Activated CD4-positive, alpha-beta T cell treated with anti-CD3 and anti-CD28 coated beads for 36 hours (primary cell): ENCODE results near the gene MVD. TPM values are rescaled to one million over a fixed set of nuclear protein-coding genes. Genes with fewer than 3 reads are reported as not detected.

Source experiments
- ATAC-seq: fragments of 200-7000 bp; cut with Tn5 transposase; one replicate; pipeline ENCODE4 v1.10.0; 2021; ENCODE audit warnings: mild to moderate bottlenecking, moderate library complexity
- CTCF ChIA-PET: fragments of 350-600 bp; sonication (Branson Sonifier 250); formaldehyde crosslinking; loops from one replicate; lab custom pipeline; 2021; ENCODE audit warnings: antibody characterized with exemption; lab: Charles Lee
- POLR2A ChIA-PET: fragments of 350-600 bp; sonication (Branson Sonifier 250); formaldehyde crosslinking; loops from one replicate; lab custom pipeline; 2021; ENCODE audit warnings: antibody characterized with exemption, inconsistent platforms; lab: Charles Lee
- DNase-seq: peaks from one replicate; pipeline ENCODE4 v3.0.0-alpha.2; 2020
- H3K27ac Mint-ChIP-seq: one replicate; pipeline ENCODE4 v1.8.0; 2021; ENCODE audit warnings: mixed read lengths
- H3K27me3 Mint-ChIP-seq: one replicate; pipeline ENCODE4 v1.8.0; 2021; ENCODE audit warnings: mixed read lengths
- H3K36me3 Mint-ChIP-seq: one replicate; pipeline ENCODE4 v1.8.0; 2021; ENCODE audit warnings: low read depth, mixed read lengths
- H3K4me1 Mint-ChIP-seq: one replicate; pipeline ENCODE4 v1.8.0; 2021; ENCODE audit warnings: mixed read lengths
- H3K4me3 Mint-ChIP-seq: one replicate; pipeline ENCODE4 v1.8.0; 2021; ENCODE audit warnings: mild to moderate bottlenecking, moderate library complexity, mixed read lengths
- H3K9me3 Mint-ChIP-seq: one replicate; pipeline ENCODE4 v1.8.0; 2021; ENCODE audit warnings: low read depth, mixed read lengths
- intact Hi-C, 2 experiments: fragments of 100-400 bp; cut with DNase I in 1 of 2; cut with micrococcal nuclease in 1 of 2; formaldehyde crosslinking; loops; one replicate each; pipeline versions ENCODE4 v1.14.2 to v1.15.1; 2022 to 2024; cut with DNase I, micrococcal nuclease
- total RNA-seq, 2 experiments: library from RNA; stranded (reverse); gene quantifications; one replicate each; pipeline ENCODE4 v1.2.3, GENCODE V29; 2021

Gene MVD
- total RNA-seq, 2 experiments from 2014 or later, result 62.8 to 81.1 TPM

DNA sequence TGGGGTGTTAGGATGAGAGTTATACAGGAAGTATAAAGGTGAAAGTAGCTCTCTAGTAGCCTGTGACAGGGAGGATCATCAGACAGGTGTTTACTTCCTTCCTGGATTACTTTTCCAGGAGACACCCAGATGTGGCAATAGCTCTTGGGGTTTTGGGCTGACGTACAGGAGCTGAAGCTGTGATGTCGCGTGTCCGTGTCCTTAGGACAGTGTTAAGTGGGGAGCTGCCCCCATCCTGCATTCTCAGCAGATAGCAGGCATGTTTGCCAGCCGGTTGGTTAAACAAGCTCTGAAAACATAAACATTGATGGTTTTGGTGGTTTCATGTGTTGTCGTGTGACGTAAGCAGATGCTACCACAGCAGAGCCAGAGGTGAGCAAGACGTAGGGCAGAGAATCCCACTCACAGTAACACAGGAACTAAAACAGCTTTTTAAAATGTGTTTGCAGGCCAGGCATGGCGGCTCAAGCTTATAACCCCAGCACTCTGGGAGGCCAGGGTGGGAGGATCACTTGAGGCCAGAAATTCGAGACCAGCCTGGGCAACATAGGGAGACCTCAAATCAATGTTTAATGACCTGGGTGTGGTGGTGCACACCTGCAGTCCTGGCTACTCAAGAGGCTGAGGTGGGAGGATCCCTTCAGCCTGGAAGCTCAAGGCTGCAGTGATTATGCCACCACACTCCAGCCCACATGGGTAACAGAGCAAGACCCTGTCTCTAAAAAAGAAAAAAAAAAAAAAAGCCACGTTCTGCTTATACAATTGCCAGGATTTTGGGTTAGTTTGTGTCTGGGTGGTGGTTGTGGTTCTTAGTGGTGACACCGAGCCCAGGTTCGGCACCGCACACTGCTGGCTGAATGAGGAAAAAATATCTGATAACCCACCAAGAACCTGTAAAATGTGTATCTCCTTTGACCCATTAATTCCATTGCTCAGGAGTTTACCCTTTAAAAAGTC, 42.8 kb downstream of the MVD start:
- H3K36me3 Mint-ChIP-seq, result peaks cover 24% of the 10 kb centered on the region
- peak overlapping the region; percentile 67 for H3K27ac Mint-ChIP-seq
- intact Hi-C loops, result loop anchor here (1.0 to 5.0 kb wide), 2 partner anchors 28 to 38 kb away; no protein-coding TSS in a partner anchor
- H3K4me1 Mint-ChIP-seq, result peaks cover 20% of the 10 kb centered on the region
- H3K27me3 Mint-ChIP-seq, result no peaks in the 10 kb centered on the region
- ChIA-PET POLR2A (interaction anchor here (0.6 to 0.7 kb wide), 2 partner anchors 28 to 170 kb away, joined by 3 to 5 read pairs; no protein-coding TSS in a partner anchor), CTCF (interaction anchor here (0.9 to 2.1 kb wide), 4 partner anchors 11 to 84 kb away, joined by 3 to 7 read pairs (median 4); partner anchors contain the start of gene ZC3H18)
- H3K4me3 Mint-ChIP-seq, result no peak overlapping the region
- H3K9me3 Mint-ChIP-seq, result no peaks in the 10 kb centered on the region
- ATAC-seq, result peak; percentile 82
- peak; percentile 62 for DNase-seq

DNA sequence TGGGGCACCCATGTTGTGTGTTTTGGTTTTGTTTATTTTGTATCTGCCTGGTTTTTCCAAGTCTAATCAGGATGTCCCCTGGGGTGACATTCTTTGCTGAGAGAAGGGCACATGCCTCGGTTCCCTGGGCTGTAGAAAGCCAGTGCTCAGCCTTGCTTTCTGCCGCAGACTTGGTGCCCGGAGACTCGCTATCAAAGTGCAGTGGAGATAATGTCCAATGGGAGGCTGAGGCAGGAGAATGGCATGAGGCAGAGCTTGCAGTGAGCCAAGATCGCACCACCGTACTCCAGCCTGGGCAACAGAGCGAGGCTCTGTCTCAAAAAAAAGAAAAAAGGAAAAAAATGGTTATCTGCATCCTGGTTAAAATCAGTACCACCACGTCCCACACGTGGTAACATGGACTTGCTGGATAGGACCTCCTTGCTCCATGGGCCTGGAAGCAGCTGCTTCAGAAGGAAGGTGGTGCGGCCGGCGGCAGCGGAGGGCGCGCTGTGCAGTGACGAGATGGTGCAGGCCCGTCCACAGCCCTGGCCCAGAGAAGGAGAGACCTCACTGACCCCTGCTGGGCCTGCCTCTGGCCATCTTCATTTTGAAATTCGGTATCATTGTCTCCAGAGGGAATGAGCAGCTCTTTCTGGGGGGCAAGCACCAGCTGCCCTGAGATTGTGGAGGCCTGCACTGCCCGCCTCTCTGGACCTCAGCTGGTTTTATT, 43.8 kb downstream of the MVD start:
- Mint-ChIP-seq H3K27ac (peak overlapping the region; percentile 24), H3K27me3 (no peaks in the 10 kb centered on the region), H3K9me3 (no peaks in the 10 kb centered on the region), H3K4me1 (peaks cover 16% of the 10 kb centered on the region), H3K36me3 (peaks cover 29% of the 10 kb centered on the region), H3K4me3 (no peak overlapping the region)
- no peak for ATAC-seq
- no peak for DNase-seq
- ChIA-PET POLR2A (interaction anchor here (0.6 kb wide), 1 partner anchor 171 kb away, joined by 3 read pairs; no protein-coding TSS in a partner anchor), CTCF (interaction anchor here (0.9 to 2.1 kb wide), 3 partner anchors 10 to 63 kb away, joined by 3 to 7 read pairs (median 4); partner anchors contain the start of gene ZC3H18)
- intact Hi-C loops, result no loop called here

DNA sequence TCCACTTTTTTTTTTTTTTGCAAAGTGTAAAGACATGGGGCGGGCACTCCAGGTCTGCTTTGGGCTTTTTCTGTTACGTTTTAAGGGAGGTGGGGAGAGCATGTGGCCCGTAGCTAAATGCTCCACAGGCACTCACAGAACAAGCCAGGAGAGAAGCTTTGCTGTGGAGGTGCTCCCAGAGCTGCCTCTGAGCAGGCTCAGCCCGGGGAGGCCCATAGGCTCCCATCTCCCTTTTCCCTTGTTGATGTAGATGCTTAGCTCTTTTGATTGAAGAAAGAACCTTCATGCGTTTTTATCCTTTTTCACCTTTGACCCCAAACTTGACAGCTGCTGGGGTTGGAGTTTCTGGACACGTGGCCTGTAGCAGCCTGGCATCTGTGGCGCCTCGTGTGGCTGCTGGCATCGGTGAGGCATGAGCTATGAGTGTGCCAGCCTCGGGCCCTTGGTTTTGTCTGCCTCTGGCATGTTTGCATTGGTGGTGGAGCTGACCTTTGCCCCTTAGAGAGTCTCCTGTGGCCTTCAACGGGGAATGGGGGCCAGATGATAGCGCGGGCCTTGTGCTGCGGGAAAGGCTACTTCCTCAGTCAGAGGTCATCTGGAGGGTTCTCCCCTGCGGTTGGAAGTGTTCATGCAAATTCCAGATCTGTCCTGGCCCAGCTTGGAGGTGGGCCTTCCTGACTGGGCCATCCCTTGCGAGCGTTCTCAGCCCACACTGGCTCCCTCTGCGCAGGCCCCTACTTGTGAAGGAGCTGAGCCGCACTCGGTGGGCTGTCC, 44.5 kb downstream of the MVD start:
- intact Hi-C loops, result no loop called here
- ChIA-PET CTCF (interaction anchor here (2.1 kb wide), 1 partner anchor 48 kb away, joined by 7 read pairs; the partner anchor contains the start of gene ZC3H18), POLR2A (interaction anchor here (0.6 kb wide), 1 partner anchor 48 kb away, joined by 3 read pairs; the partner anchor contains the start of gene ZC3H18)
- no peaks in the 10 kb centered on the region for H3K27me3 Mint-ChIP-seq
- H3K36me3 Mint-ChIP-seq, result peaks cover 27% of the 10 kb centered on the region
- peaks cover 16% of the 10 kb centered on the region for H3K4me1 Mint-ChIP-seq
- ATAC-seq (no peak), DNase-seq (no peak)
- H3K9me3 Mint-ChIP-seq, result no peaks in the 10 kb centered on the region
- H3K27ac Mint-ChIP-seq, result peak overlapping the region; percentile 24
- H3K4me3 Mint-ChIP-seq, result no peak overlapping the region

DNA sequence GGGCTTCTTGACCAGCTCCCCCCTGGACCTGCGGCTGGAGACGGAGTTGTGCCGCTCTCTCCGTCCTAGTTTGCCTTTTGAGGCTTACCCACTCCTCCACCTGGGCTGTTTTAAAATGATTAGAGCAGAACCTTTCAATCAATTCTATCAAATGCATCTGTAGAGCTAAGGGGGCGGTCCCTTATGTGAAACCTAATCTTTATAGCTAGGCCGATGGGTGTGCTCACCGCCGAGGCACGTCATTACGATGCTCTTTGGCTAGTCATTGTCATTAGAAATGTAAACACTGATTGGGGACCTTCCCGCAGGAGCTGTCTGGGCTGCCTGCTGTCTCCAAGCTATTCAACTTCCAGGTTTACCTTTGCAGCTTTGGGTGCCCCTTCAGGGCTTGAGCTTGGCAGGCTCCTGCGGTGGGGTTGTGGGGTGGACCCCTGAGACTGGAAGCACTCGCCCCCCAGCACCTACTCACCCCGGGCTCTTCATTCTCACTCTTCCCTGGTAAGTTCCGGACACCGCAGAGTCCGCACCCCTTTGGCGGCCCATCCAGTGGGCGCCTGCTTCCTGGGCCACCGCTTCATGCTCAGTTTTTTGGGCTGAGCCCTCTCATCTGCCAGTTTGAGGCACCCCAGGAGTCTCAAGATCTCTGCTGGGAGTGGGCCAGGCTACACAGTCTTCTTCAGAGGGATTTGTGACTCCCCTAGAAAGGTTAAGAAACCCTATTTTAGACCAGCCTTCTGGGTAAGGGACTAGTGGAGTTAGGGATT, 45.4 kb downstream of the MVD start:
- CTCF ChIA-PET, result interaction anchor here (1.7 kb wide), 1 partner anchor 9 kb away, joined by 11 read pairs; no protein-coding TSS in a partner anchor
- Mint-ChIP-seq H3K4me1 (peaks cover 16% of the 10 kb centered on the region), H3K4me3 (no peak overlapping the region), H3K27me3 (no peaks in the 10 kb centered on the region), H3K9me3 (no peaks in the 10 kb centered on the region), H3K36me3 (peaks cover 22% of the 10 kb centered on the region), H3K27ac (no peak overlapping the region)
- POLR2A ChIA-PET, result no interaction called here
- no peak for DNase-seq
- no peak for ATAC-seq
- intact Hi-C loops, result no loop called here

DNA sequence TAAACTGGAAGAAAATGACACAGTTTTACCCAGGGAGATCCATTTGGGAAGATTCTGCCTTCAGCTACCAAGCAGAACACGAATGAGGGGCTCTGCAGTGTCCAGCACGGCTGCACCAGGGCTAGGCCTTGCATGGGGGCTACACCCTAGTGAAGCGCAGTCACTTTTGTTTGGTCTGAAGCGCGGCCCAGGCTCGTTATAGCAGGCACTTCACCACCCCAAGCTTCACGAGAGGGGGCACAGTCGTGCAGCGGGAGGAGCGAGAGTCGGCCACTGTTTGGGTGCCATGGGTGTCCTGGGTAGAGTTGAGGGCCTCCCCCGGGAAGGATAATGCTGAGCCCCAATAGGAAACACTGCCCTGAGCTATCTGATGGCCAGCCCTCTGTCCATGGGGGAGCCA, 46.2 kb downstream of the MVD start:
- peaks cover 18% of the 10 kb centered on the region for H3K36me3 Mint-ChIP-seq
- ChIA-PET CTCF (interaction anchor here (1.7 kb wide), 1 partner anchor 9 kb away, joined by 11 read pairs; no protein-coding TSS in a partner anchor), POLR2A (no interaction called here)
- intact Hi-C loops, result no loop called here
- H3K27me3 Mint-ChIP-seq, result no peaks in the 10 kb centered on the region
- no peaks in the 10 kb centered on the region for H3K9me3 Mint-ChIP-seq
- H3K4me3 Mint-ChIP-seq, result no peak overlapping the region
- peaks cover 16% of the 10 kb centered on the region for H3K4me1 Mint-ChIP-seq
- ATAC-seq (no peak), DNase-seq (no peak)
- no peak overlapping the region for H3K27ac Mint-ChIP-seq

DNA sequence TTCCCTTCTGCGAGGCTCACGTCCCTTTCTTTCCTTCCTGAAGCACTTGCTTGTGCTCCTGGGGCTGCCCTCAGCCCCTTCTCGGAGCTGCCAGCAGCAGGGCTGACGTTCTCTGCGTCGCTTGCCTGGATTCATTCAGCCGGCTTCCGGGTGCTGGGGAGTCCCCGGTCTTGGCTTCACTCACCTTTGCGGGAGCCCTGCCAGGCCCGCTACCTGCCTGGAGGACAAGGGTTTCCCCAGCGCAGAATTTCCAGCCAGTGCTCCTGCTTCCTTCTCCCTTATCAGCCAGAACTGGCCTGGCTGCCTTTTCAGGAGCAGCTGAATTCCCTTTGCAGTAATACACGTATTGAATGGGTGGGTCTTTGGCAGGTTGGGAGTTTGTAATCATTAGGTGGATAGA, 46.6 kb downstream of the MVD start:
- Mint-ChIP-seq H3K27ac (no peak overlapping the region), H3K27me3 (no peaks in the 10 kb centered on the region), H3K36me3 (peaks cover 18% of the 10 kb centered on the region), H3K4me3 (no peak overlapping the region), H3K9me3 (no peaks in the 10 kb centered on the region), H3K4me1 (peaks cover 16% of the 10 kb centered on the region)
- CTCF ChIA-PET, result interaction anchor here (1.7 kb wide), 1 partner anchor 10 kb away, joined by 11 read pairs; no protein-coding TSS in a partner anchor
- ATAC-seq (no peak), DNase-seq (no peak)
- intact Hi-C loops, result no loop called here
- POLR2A ChIA-PET, result no interaction called here

DNA sequence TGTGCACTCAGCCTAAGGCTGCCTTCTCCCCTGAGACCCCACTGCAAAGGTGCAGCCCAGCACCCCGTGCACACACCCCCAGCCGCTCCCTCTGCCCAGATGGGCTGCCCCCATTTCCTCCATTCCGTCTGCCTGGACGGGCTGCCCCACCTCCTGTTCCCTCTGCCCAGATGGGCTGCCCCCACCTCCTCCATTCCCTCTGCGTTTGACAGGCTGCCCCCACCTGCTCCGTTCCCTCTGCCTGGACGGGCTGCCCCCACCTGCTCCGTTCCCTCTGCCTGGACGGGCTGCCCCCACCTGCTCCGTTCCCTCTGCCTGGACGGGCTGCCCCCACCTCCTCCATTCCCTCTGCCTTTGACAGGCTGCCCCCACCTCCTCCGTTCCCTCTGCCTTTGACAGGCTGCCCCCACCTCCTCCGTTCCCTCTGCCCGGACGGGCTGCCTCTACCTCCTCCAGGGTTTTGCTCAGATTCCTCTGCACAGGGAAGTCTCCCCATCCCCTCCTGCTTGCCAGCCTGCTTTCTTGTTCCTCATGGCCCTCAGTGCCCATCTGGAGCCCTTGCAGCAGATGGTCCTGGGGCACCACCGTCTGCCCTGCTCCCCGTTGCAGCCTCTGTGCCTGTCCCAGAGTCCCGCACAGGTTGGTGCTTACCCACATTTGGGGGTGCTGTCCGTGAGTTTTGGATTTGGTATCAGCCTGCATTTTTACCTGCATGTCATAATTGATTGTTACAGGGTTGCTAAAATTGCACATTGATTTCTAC, 47.9 kb downstream of the MVD start:
- ChIA-PET POLR2A (no interaction called here), CTCF (no interaction called here)
- Mint-ChIP-seq H3K36me3 (peaks cover 21% of the 10 kb centered on the region), H3K9me3 (no peaks in the 10 kb centered on the region), H3K4me1 (peaks cover 11% of the 10 kb centered on the region), H3K27ac (no peak overlapping the region), H3K27me3 (no peaks in the 10 kb centered on the region), H3K4me3 (no peak overlapping the region)
- ATAC-seq (no peak), DNase-seq (no peak)
- intact Hi-C loops, result no loop called here

DNA sequence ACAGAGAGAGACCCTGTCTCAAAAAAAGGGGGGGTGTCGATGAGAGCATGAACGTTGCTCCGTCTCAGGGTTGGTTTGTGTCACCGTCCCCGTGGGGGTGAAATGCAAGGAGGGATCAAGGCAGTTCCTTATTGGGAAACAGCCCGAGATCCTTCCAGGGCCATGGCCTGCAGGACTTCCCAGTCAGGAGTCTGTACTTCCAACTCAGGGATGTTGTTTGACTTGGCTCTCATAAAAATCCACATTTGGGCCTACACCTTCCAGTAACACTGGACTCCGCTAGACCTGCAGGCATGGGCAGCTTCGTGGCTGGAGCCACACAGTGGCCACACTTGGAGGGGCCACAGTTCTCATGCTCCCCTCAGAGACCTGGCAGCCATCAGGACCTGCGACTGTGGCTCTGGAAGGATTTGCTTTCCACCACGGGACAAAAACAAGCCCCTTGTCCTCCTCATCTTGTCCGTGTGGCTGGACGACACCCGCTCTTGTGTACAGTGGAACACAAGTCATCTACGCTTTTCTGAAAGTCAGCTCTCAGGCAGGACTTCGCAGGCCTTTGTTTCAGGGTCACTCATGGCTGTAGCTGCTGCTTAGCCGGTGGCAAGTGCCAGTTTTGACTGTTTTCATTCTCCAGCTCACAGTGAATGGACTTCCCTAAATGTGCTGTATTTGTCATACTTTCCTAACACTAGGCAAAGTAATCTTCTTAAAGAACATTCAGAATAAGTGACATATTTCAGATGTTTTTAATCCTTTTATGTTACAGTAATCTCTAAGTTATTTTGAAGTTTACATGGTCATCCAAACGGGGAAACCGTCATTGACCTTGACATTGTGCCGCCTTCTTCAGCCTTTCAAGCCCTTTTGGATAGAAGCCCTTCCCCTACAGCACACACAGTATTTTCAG, 48.7 kb downstream of the MVD start:
- Mint-ChIP-seq H3K36me3 (peaks cover 22% of the 10 kb centered on the region), H3K9me3 (no peaks in the 10 kb centered on the region), H3K4me3 (no peak overlapping the region), H3K4me1 (peaks cover 4% of the 10 kb centered on the region), H3K27me3 (no peaks in the 10 kb centered on the region), H3K27ac (no peak overlapping the region)
- ChIA-PET CTCF (interaction anchor here (0.5 kb wide), 1 partner anchor 433 kb away, joined by 6 read pairs; no protein-coding TSS in a partner anchor), POLR2A (no interaction called here)
- ATAC-seq (no peak), DNase-seq (no peak)
- intact Hi-C loops, result no loop called here

DNA sequence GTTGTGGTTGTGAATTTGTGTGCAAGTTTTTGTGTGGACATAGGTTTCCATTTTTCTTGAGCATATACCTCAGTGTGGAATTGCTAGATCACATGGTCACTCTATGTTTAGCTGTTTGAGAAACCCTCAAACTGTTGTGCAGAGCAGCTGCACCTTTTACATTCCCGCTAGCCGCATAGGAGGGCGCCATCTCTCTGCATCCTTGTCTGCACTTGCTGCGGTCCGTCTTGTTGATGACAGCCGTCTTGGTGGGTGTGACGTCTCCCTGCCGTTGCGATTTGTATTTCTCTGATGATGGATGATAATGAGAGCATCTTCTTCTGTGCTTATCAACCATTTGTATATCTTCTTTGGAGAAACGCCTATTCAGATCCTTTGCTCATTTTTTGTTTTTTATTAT, 49.6 kb downstream of the MVD start:
- DNase-seq (no peak), ATAC-seq (no peak)
- no peak overlapping the region for H3K27ac Mint-ChIP-seq
- H3K27me3 Mint-ChIP-seq, result no peaks in the 10 kb centered on the region
- intact Hi-C loops, result no loop called here
- no peak overlapping the region for H3K4me3 Mint-ChIP-seq
- peaks cover 23% of the 10 kb centered on the region for H3K36me3 Mint-ChIP-seq
- no peaks in the 10 kb centered on the region for H3K9me3 Mint-ChIP-seq
- CTCF ChIA-PET, result interaction anchor here (0.5 kb wide), 1 partner anchor 434 kb away, joined by 6 read pairs; no protein-coding TSS in a partner anchor
- POLR2A ChIA-PET, result no interaction called here
- no peaks in the 10 kb centered on the region for H3K4me1 Mint-ChIP-seq
